PC-3 (cell line): ENCODE results near the gene H2BK1. TPM values are rescaled to one million over a fixed set of nuclear protein-coding genes. Genes with fewer than 3 reads are reported as not detected.

Experiments used
- ATAC-seq: fragments of 200-7000 bp; cut with Tn5 transposase; 2 replicates; pipeline ENCODE4 v1.9.1; 2020; ENCODE audit warnings: mild to moderate bottlenecking, moderate library complexity
- BruUV-seq: library from RNA; stranded (reverse); fragments of 400-500 nt; replicated peaks from 2 replicates; lab custom pipeline; 2021; lab: Mats Ljungman, UMichigan
- CTCF ChIA-PET: fragments of 300-600 bp; sonication (Branson Sonifier 250); formaldehyde crosslinking; loops from one replicate; lab custom pipeline; 2022; ENCODE audit warnings: antibody characterized with exemption; lab: Charles Lee
- POLR2A ChIA-PET: fragments of 300-600 bp; sonication (Branson Sonifier 250); formaldehyde crosslinking; loops from one replicate; lab custom pipeline; 2022; ENCODE audit warnings: antibody characterized with exemption; ENCODE audit not compliant: unreplicated experiment; lab: Charles Lee
- DNase-seq: peaks from one replicate; pipeline ENCODE4 v3.0.0-alpha.2; 2015
- H2AFZ ChIP-seq: fragments of 300-600 bp; sonication (generic); 2 replicates; pipeline ENCODE4 v1.6.0; 2016; ENCODE audit warnings: antibody characterized with exemption, low read length
- H3F3A ChIP-seq: fragments of 300-600 bp; sonication (generic); one replicate; pipeline ENCODE4 v1.6.0; 2017; ENCODE audit warnings: antibody characterized with exemption, low read length, control low read depth, mild to moderate bottlenecking; ENCODE audit not compliant: unreplicated experiment
- H3K27ac ChIP-seq: fragments of 300-600 bp; sonication (generic); 2 replicates; pipeline ENCODE4 v1.5.1; 2016; ENCODE audit warnings: mild to moderate bottlenecking, low read length
- H3K27me3 ChIP-seq: fragments of 300-600 bp; sonication (generic); 2 replicates; pipeline ENCODE4 v1.6.1; 2016; ENCODE audit warnings: low read length, mixed read lengths
- H3K36me3 ChIP-seq: fragments of 300-600 bp; sonication (generic); 2 replicates; pipeline ENCODE4 v1.6.1; 2016; ENCODE audit warnings: low read depth, mixed run types, low read length, mixed read lengths
- H3K4me1 ChIP-seq: fragments of 300-600 bp; sonication (generic); 2 replicates; pipeline ENCODE4 v1.5.1; 2016; ENCODE audit warnings: low read length; ENCODE audit not compliant: insufficient read depth
- H3K4me2 ChIP-seq: fragments of 300-600 bp; sonication (generic); 2 replicates; pipeline ENCODE4 v1.6.0; 2016; ENCODE audit warnings: low read length
- H3K4me3 ChIP-seq: fragments of 300-600 bp; sonication (generic); 2 replicates; pipeline ENCODE4 v1.5.1; 2016; ENCODE audit warnings: mild to moderate bottlenecking, low read length, mixed read lengths
- H3K79me2 ChIP-seq: fragments of 300-600 bp; sonication (generic); 2 replicates; pipeline ENCODE4 v1.6.1; 2017; ENCODE audit warnings: low read length, mixed read lengths
- H3K9ac ChIP-seq: fragments of 300-600 bp; sonication (generic); 2 replicates; pipeline ENCODE4 v1.6.0; 2016; ENCODE audit warnings: mild to moderate bottlenecking, low read length
- H3K9me2 ChIP-seq: fragments of 300-600 bp; sonication (generic); replicated peaks from 2 replicates; pipeline ENCODE4 v1.6.1; 2016; ENCODE audit warnings: mixed run types, low read length, mixed read lengths
- H3K9me3 ChIP-seq: fragments of 300-600 bp; sonication (generic); 2 replicates; pipeline ENCODE4 v1.6.1; 2016; ENCODE audit warnings: low read length, mixed read lengths
- H4K20me1 ChIP-seq: fragments of 300-600 bp; sonication (generic); 2 replicates; pipeline ENCODE4 v1.6.1; 2016; ENCODE audit warnings: low read length, mixed read lengths
- CTCF ChIP-seq: fragments of 300-600 bp; sonication (generic); conservative IDR thresholded peaks from 2 replicates; pipeline ENCODE4 v1.5.1; 2017; ENCODE audit warnings: antibody characterized with exemption, low read depth, mild to moderate bottlenecking, low read length
- EZH2 ChIP-seq: fragments of 300-600 bp; sonication (generic); IDR thresholded peaks from one replicate; pipeline ENCODE4 v1.6.1; 2017; ENCODE audit warnings: antibody characterized with exemption, mild to moderate bottlenecking, low read length; ENCODE audit not compliant: unreplicated experiment
- EZH2phosphoT487 ChIP-seq: fragments of 300-600 bp; sonication (generic); IDR thresholded peaks from 2 replicates; pipeline ENCODE4 v1.6.1; 2018; ENCODE audit warnings: mild to moderate bottlenecking, antibody characterized with exemption, low read length, borderline replicate concordance
- intact Hi-C: fragments of 100-400 bp; cut with micrococcal nuclease; formaldehyde crosslinking; loops from 2 replicates; pipeline ENCODE4 v1.9.0; 2023
- total RNA-seq: library from RNA; depleted of rRNA; stranded (reverse); fragments of >200 nt; gene quantifications from 2 replicates; pipeline ENCODE4 v1.2.3, GENCODE V29; 2014

The H2BK1 gene
- total RNA-seq, 1 experiment from 2014 or later = not detected

GRCh38 chr7:151197932-151198331 is 12.4 kb downstream of the H2BK1 start:
- intact Hi-C loops = no loop called here

GRCh38 chr7:151195616-151196450 is 14.5 kb downstream of the H2BK1 start:
- H3K9me2 ChIP-seq = no peaks in the 10 kb centered on the region
- no peak for DNase-seq
- H3K27ac ChIP-seq = no peak overlapping the region
- H4K20me1 ChIP-seq = no peaks in the 10 kb centered on the region
- H3F3A ChIP-seq = no peaks in the 10 kb centered on the region
- no peak for ATAC-seq
- no peaks in the 10 kb centered on the region for H3K9me3 ChIP-seq
- H2AFZ ChIP-seq = no peak overlapping the region
- H3K4me3 ChIP-seq = no peak overlapping the region
- H3K9ac ChIP-seq = no peak overlapping the region
- TF ChIP-seq CTCF (no peak), EZH2phosphoT487 (no peak), EZH2 (no peak)
- no peaks in the 10 kb centered on the region for H3K79me2 ChIP-seq
- H3K36me3 ChIP-seq = no peaks in the 10 kb centered on the region
- no TSS peak for BruUV-seq
- peaks cover 44% of the 10 kb centered on the region; the same call in 1 of the 2 replicates for H3K27me3 ChIP-seq
- H3K4me1 ChIP-seq = no peaks in the 10 kb centered on the region
- intact Hi-C loops = no loop called here
- ChIA-PET POLR2A (no interaction called here), CTCF (no interaction called here)
- H3K4me2 ChIP-seq = no peak overlapping the region

More at GRCh38 chr7:151197932-151198331, 12.4 kb downstream of the H2BK1 start:
- H3K4me3 ChIP-seq = no peak overlapping the region
- DNase-seq (no peak), ATAC-seq (no peak)
- no peaks in the 10 kb centered on the region for H3F3A ChIP-seq
- CTCF ChIA-PET = no interaction called here
- no peaks in the 10 kb centered on the region for H3K4me1 ChIP-seq
- H3K9ac ChIP-seq = no peak overlapping the region
- H3K27me3 ChIP-seq = peaks cover 54% of the 10 kb centered on the region
- H3K9me3 ChIP-seq = no peaks in the 10 kb centered on the region
- no peaks in the 10 kb centered on the region for H3K79me2 ChIP-seq
- H4K20me1 ChIP-seq = no peaks in the 10 kb centered on the region
- H3K27ac ChIP-seq = no peak overlapping the region
- H3K36me3 ChIP-seq = no peaks in the 10 kb centered on the region
- no peaks in the 10 kb centered on the region for H3K9me2 ChIP-seq
- POLR2A ChIA-PET = no interaction called here
- BruUV-seq = no TSS peak
- no peak for TF ChIP-seq CTCF
- no peak for TF ChIP-seq EZH2phosphoT487
- TF ChIP-seq EZH2 = no peak
- no peak overlapping the region for H3K4me2 ChIP-seq
- H2AFZ ChIP-seq = no peak overlapping the region

- Histone ChIP-seq H3K9me2 (no peaks in the 10 kb centered on the region), H3K4me3 (no peak overlapping the region), H3K79me2 (no peaks in the 10 kb centered on the region), H3K36me3 (no peaks in the 10 kb centered on the region), H3K27ac (no peak overlapping the region), H3K27me3 (peaks cover 59% of the 10 kb centered on the region), H3F3A (no peaks in the 10 kb centered on the region), H3K4me1 (no peaks in the 10 kb centered on the region), H2AFZ (no peak overlapping the region), H3K9ac (no peak overlapping the region), H3K9me3 (no peaks in the 10 kb centered on the region), H3K4me2 (no peak overlapping the region), H4K20me1 (no peaks in the 10 kb centered on the region)
- intact Hi-C loops = no loop called here
- ChIA-PET CTCF (no interaction called here), POLR2A (no interaction called here)
- TF ChIP-seq EZH2 = no peak
- no peak for TF ChIP-seq EZH2phosphoT487
- no peak for TF ChIP-seq CTCF
- DNase-seq = no peak
- ATAC-seq = no peak
- no TSS peak for BruUV-seq
Observed at GRCh38 chr7:151194188-151194587, 16.1 kb downstream of the H2BK1 start.
